ENCODE data around the gene LGMN.

DNA sequence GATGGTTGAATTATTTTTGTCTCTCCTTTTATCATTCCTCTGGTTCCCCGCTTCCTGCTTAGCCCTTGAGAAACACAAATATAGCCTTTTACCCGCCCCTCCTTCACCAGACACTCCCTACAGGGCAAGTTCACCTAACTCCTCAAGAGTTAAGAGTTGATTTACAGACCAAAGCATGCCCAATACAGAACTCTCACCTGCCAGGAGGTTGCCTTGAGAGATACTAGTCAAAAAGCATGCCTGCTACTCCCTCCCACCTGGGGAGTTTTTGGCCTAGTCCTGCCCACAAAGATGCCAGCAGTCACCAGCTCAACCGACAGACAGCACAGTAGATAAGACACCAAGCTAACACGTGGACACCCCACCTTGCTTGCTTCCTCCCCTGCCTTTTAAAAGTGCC, 11.2 kb downstream of the LGMN start:
- TF ChIP-seq YY1 (IDR thresholded peaks at IDR 0.05; ENCODE audit: low read depth) (no peak), NFIC (IDR thresholded peaks at IDR 0.05) (no peak)

Data from Ishikawa (cell line).